Fibroblast of lung (primary cell): ENCODE measurements around the gene MRPL48. TPM values are rescaled to one million over a fixed set of nuclear protein-coding genes. Genes with fewer than 3 reads are reported as not detected.

ENCODE experiments used
- DNase-seq, 2 donors: peaks; one replicate each; pipeline versions ENCODE4 v3.0.0 to v3.0.0-alpha.2; 2010; ENCODE audit warnings: low read depth in 2 of 2
- H2AFZ ChIP-seq: 2 replicates; pipeline ENCODE4 v1.5.1; 2012; ENCODE audit warnings: low read length, control low read depth, inconsistent platforms
- H3K27ac ChIP-seq: 2 replicates; pipeline ENCODE4 v1.5.1; 2011; ENCODE audit warnings: low read length, control low read depth; ENCODE audit not compliant: insufficient read depth
- H3K27me3 ChIP-seq: 2 replicates; pipeline ENCODE4 v1.5.1; 2011; ENCODE audit warnings: mild to moderate bottlenecking, low read length; ENCODE audit not compliant: control insufficient read depth, insufficient read depth
- H3K36me3 ChIP-seq: 2 replicates; pipeline ENCODE4 v1.5.1; 2011; ENCODE audit warnings: low read length; ENCODE audit not compliant: control insufficient read depth, insufficient read depth
- H3K4me1 ChIP-seq: 2 replicates; pipeline ENCODE4 v1.5.1; 2011; ENCODE audit warnings: low read length; ENCODE audit not compliant: control insufficient read depth, insufficient read depth; ENCODE audit errors: extremely low read depth
- H3K4me2 ChIP-seq: 2 replicates; pipeline ENCODE4 v1.5.1; 2011; ENCODE audit warnings: low read length, control low read depth; ENCODE audit not compliant: insufficient read depth; ENCODE audit errors: extremely low read depth
- H3K4me3 ChIP-seq, 4 experiments: fragments of 200-600 bp in 1 of 4; sonication (generic) in 1 of 4; replicated peaks in 1 of 4; 2 replicates each; pipeline ENCODE4 v1.5.1; 2011 to 2016; ENCODE audit warnings: low read length in 4 of 4, low read depth in 3 of 4, mild to moderate bottlenecking in 3 of 4, control low read depth in 2 of 4, inconsistent platforms in 1 of 4, mixed read lengths in 1 of 4; ENCODE audit not compliant: insufficient read depth in 1 of 4; ENCODE audit errors: control extremely low read depth in 1 of 4
- H3K79me2 ChIP-seq: 2 replicates; pipeline ENCODE4 v1.5.1; 2012; ENCODE audit warnings: mild to moderate bottlenecking, low read length, inconsistent platforms; ENCODE audit not compliant: control insufficient read depth, insufficient read depth
- H3K9ac ChIP-seq: 2 replicates; pipeline ENCODE4 v1.5.1; 2011; ENCODE audit warnings: mild to moderate bottlenecking, low read length, control low read depth; ENCODE audit not compliant: insufficient read depth
- H3K9me3 ChIP-seq: 2 replicates; pipeline ENCODE4 v1.5.1; 2012; ENCODE audit warnings: low read depth, low read length; ENCODE audit not compliant: control insufficient read depth, insufficient read depth
- H4K20me1 ChIP-seq: 2 replicates; pipeline ENCODE4 v1.5.1; 2011; ENCODE audit warnings: low read length; ENCODE audit not compliant: control insufficient read depth, insufficient read depth; ENCODE audit errors: extremely low read depth
- EZH2 ChIP-seq: IDR thresholded peaks from 2 replicates; pipeline ENCODE4 v1.5.1; 2012; ENCODE audit warnings: low read length, control low read depth, mild to moderate bottlenecking; ENCODE audit errors: missing control alignments
- polyA plus RNA-seq, 2 donors: library from polyadenylated mRNA; depleted of rRNA in 1 of 2; stranded (reverse) in 1 of 2; unstranded in 1 of 2; fragments of >200 nt; gene quantifications; 2 replicates each; pipeline ENCODE4 v1.2.1, GENCODE V29; 2011 to 2012; ENCODE audit warnings: missing spikeins in 1 of 2
- total RNA-seq: library from RNA; depleted of rRNA; stranded (reverse); fragments of >200 nt; gene quantifications from 2 replicates; pipeline ENCODE4 v1.2.1, GENCODE V29; 2014
- TF ChIP-seq, protein P1 (sequence below), 2 donors: IDR thresholded peaks in 1 of 2; conservative IDR thresholded peaks in 1 of 2; 1 replicate in 1 of 2; 2 replicates in 1 of 2; pipeline ENCODE4 v1.5.1; 2011 to 2012; ENCODE audit warnings: low read length in 2 of 2, control low read depth in 1 of 2, inconsistent platforms in 1 of 2, low read depth in 1 of 2, mild to moderate bottlenecking in 1 of 2

Gene MRPL48
- total and polyA plus RNA-seq, 2 donors (not counting 1 experiment from before 2014, with no cell fraction given): 32.9 to 46.2 TPM

DNA sequence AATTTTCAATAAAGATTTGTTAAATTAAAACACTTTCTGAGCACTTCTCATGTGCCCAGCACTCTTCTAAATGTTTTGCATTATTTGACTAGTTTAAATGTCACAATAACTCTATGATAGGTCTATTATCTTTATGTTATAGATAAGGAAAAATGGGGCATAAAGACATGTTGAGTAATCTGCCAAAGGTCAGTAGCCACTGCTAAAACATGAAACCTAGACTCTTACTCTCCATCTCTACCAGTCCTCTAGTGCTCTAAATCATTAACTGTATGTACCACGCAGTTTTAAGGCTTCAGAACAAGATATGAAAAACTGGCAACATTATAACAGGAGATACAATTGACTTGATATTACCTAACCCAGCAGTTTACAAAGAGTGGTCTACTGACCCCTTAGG is 33.7 kb upstream of the MRPL48 start:
- no peak overlapping the region for H2AFZ ChIP-seq
- H3K4me2 ChIP-seq: no peak overlapping the region
- no peak overlapping the region for H3K27ac ChIP-seq
- TF ChIP-seq, protein P1, sequence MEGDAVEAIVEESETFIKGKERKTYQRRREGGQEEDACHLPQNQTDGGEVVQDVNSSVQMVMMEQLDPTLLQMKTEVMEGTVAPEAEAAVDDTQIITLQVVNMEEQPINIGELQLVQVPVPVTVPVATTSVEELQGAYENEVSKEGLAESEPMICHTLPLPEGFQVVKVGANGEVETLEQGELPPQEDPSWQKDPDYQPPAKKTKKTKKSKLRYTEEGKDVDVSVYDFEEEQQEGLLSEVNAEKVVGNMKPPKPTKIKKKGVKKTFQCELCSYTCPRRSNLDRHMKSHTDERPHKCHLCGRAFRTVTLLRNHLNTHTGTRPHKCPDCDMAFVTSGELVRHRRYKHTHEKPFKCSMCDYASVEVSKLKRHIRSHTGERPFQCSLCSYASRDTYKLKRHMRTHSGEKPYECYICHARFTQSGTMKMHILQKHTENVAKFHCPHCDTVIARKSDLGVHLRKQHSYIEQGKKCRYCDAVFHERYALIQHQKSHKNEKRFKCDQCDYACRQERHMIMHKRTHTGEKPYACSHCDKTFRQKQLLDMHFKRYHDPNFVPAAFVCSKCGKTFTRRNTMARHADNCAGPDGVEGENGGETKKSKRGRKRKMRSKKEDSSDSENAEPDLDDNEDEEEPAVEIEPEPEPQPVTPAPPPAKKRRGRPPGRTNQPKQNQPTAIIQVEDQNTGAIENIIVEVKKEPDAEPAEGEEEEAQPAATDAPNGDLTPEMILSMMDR (conservative IDR thresholded peaks at IDR 0.05 in 1 of 2, IDR thresholded peaks at IDR 0.05 in 1 of 2; ENCODE audit: low read depth in 1 of 2, low read length in 2 of 2): no peak
- TF ChIP-seq EZH2: no peak
- no peak overlapping the region for H3K4me3 ChIP-seq
- no peaks in the 10 kb centered on the region for H3K36me3 ChIP-seq
- H3K79me2 ChIP-seq: peaks cover 91% of the 10 kb centered on the region
- no peaks in the 10 kb centered on the region for H3K9me3 ChIP-seq
- peaks cover 2% of the 10 kb centered on the region for H4K20me1 ChIP-seq
- no peaks in the 10 kb centered on the region for H3K27me3 ChIP-seq
- no peak for DNase-seq
- H3K4me1 ChIP-seq: no peaks in the 10 kb centered on the region
- H3K9ac ChIP-seq: no peak overlapping the region

DNA sequence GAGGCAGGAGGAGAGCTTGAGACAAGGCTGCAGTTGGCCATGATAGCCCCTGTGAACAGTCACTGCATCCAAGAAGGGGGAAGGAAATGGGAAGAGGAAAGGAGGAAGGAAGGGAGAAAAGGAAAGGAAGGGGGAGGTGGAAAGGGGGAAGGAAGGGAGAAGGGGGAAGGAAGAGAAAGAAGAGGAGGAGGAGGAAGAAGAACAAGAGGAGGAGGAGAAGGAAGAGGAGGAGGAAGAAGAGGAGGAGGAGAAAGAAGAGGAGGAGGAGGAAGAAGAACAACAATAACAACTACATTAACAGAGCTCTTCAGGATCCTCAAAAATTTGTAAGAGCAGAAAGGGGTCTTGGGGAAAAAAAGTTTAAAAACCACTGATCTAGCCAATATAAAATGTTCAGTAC is 32.0 kb upstream of the MRPL48 start:
- Histone ChIP-seq H4K20me1 (peaks cover 2% of the 10 kb centered on the region), H3K36me3 (no peaks in the 10 kb centered on the region), H3K9me3 (no peaks in the 10 kb centered on the region), H3K4me1 (no peaks in the 10 kb centered on the region), H3K4me3 (no peak overlapping the region), H3K27ac (no peak overlapping the region), H3K9ac (no peak overlapping the region), H2AFZ (no peak overlapping the region), H3K79me2 (peaks cover 91% of the 10 kb centered on the region), H3K27me3 (no peaks in the 10 kb centered on the region), H3K4me2 (no peak overlapping the region)
- no peak for DNase-seq
- TF ChIP-seq, protein P1 (conservative IDR thresholded peaks at IDR 0.05 in 1 of 2, IDR thresholded peaks at IDR 0.05 in 1 of 2; ENCODE audit: low read depth in 1 of 2, low read length in 2 of 2): no peak
- no peak for TF ChIP-seq EZH2

DNA sequence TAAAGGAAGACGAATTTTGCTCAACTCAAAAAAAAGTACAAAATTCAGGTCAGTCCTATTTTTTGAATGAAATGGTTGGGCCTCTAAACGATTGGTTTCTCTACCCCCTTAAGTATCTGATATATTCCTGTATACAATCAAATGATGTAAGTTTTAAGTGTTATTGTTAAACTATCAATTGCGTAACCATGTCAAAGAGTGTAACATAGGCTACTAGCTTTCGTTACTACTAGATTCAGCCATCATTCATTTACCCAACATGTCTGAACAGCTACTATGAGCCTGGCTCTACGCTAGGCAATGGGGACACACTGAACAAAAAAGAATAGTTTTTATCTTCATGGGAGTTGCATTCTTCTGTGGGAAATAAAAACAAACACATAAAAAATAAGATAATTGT is 30.1 kb upstream of the MRPL48 start:
- peak in 1 of 2 donors; percentile 53 for DNase-seq
- Histone ChIP-seq H2AFZ (no peak overlapping the region), H3K4me2 (no peak overlapping the region), H4K20me1 (peaks cover 2% of the 10 kb centered on the region), H3K36me3 (no peaks in the 10 kb centered on the region), H3K79me2 (peaks cover 72% of the 10 kb centered on the region), H3K9ac (no peak overlapping the region), H3K27me3 (no peaks in the 10 kb centered on the region), H3K27ac (no peak overlapping the region), H3K4me3 (peak overlapping the region in 2 of 4 experiments; percentile 1 to 84), H3K9me3 (no peaks in the 10 kb centered on the region), H3K4me1 (no peaks in the 10 kb centered on the region)
- TF ChIP-seq, protein P1 (conservative IDR thresholded peaks at IDR 0.05 in 1 of 2, IDR thresholded peaks at IDR 0.05 in 1 of 2; ENCODE audit: low read depth in 1 of 2, low read length in 2 of 2): no peak
- TF ChIP-seq EZH2: no peak
